Smooth muscle cell (in vitro differentiated cells): ENCODE measurements around the gene NIPAL3. TPM values are rescaled to one million over a fixed set of nuclear protein-coding genes. Genes with fewer than 3 reads are reported as not detected.

Experiments used
- DNase-seq: peaks from one replicate; lab custom pipeline; 2025; ENCODE audit not compliant: unreplicated experiment; lab: John Stamatoyannopoulos, UW
- H2AFZ ChIP-seq: fragments of 200-600 bp; sonication (generic); 2 replicates; pipeline ENCODE4 v1.6.0; 2016; ENCODE audit warnings: antibody characterized with exemption, low read depth, mild to moderate bottlenecking
- H3F3A ChIP-seq: fragments of 200-600 bp; sonication (generic); 2 replicates; pipeline ENCODE4 v1.6.0; 2017; ENCODE audit warnings: antibody characterized with exemption, low read depth
- H3K27ac ChIP-seq: fragments of 200-600 bp; sonication (generic); 2 replicates; pipeline ENCODE4 v1.5.1; 2016; ENCODE audit warnings: low read depth, mild to moderate bottlenecking
- H3K27me3 ChIP-seq: fragments of 200-600 bp; sonication (generic); 2 replicates; pipeline ENCODE4 v1.6.1; 2016; ENCODE audit warnings: low read depth, mild to moderate bottlenecking
- H3K36me3 ChIP-seq: fragments of 200-600 bp; sonication (generic); 2 replicates; pipeline ENCODE4 v1.5.1; 2016; ENCODE audit warnings: low read depth
- H3K4me1 ChIP-seq: fragments of 200-600 bp; sonication (generic); 2 replicates; pipeline ENCODE4 v1.5.1; 2016; ENCODE audit warnings: low read depth
- H3K4me2 ChIP-seq: fragments of 200-600 bp; sonication (generic); 2 replicates; pipeline ENCODE4 v1.6.0; 2016; ENCODE audit warnings: mild to moderate bottlenecking
- H3K4me3 ChIP-seq: fragments of 200-600 bp; sonication (generic); 2 replicates; pipeline ENCODE4 v1.5.1; 2016; ENCODE audit warnings: mild to moderate bottlenecking
- H3K79me2 ChIP-seq: fragments of 200-600 bp; sonication (generic); 2 replicates; pipeline ENCODE4 v1.6.0; 2016; ENCODE audit warnings: low read depth, mild to moderate bottlenecking
- H3K9ac ChIP-seq: fragments of 200-600 bp; sonication (generic); 2 replicates; pipeline ENCODE4 v1.6.0; 2016; ENCODE audit warnings: low read depth
- H3K9me3 ChIP-seq: fragments of 200-600 bp; sonication (generic); replicated peaks from 2 replicates; pipeline ENCODE4 v1.5.1; 2016; ENCODE audit warnings: low read depth
- H4K20me1 ChIP-seq: fragments of 200-600 bp; sonication (generic); 2 replicates; pipeline ENCODE4 v1.6.0; 2016; ENCODE audit warnings: low read depth
- CTCF ChIP-seq: fragments of 200-600 bp; sonication (generic); IDR thresholded peaks from 2 replicates; pipeline ENCODE4 v1.5.1; 2017; ENCODE audit warnings: borderline replicate concordance, mild to moderate bottlenecking, antibody characterized with exemption; ENCODE audit not compliant: insufficient read depth, poor library complexity, severe bottlenecking
- WGBS: methylation state at CpG from one replicate; pipeline ENCODE4 v1.1.7; 2016; ENCODE audit warnings: low lambda C conversion rate; 5-methylcytosine and 5-hydroxymethylcytosine counted together
- polyA plus RNA-seq: library from polyadenylated mRNA; unstranded; fragments of >200 nt; fragmentation: Nextera tagmentation; extraction: Ambion mirVana; gene quantifications from 2 replicates; pipeline ENCODE4 v1.2.1, GENCODE V29; 2016
- total RNA-seq: library from RNA; depleted of rRNA; stranded (reverse); fragments of >200 nt; gene quantifications from 2 replicates; pipeline ENCODE4 v1.2.3, GENCODE V29; 2014

Gene NIPAL3
- total and polyA plus RNA-seq, 2 experiments from 2014 or later = 9.3 to 22.5 TPM

- Histone ChIP-seq H2AFZ (no peak overlapping the region), H3K27ac (no peak overlapping the region), H3K36me3 (no peaks in the 10 kb centered on the region), H3K27me3 (no peaks in the 10 kb centered on the region), H4K20me1 (no peaks in the 10 kb centered on the region), H3K4me1 (no peaks in the 10 kb centered on the region), H3K9me3 (no peaks in the 10 kb centered on the region), H3F3A (no peaks in the 10 kb centered on the region), H3K4me3 (no peak overlapping the region), H3K9ac (no peak overlapping the region), H3K4me2 (no peak overlapping the region), H3K79me2 (no peaks in the 10 kb centered on the region)
- DNase-seq = no peak
- no peak for TF ChIP-seq CTCF
Observed at GRCh38 chr1:24474193-24474592, 58.6 kb downstream of the NIPAL3 start.

GRCh38 chr1:24475700-24476099, 60.1 kb downstream of the NIPAL3 start:
- Histone ChIP-seq H3K27ac (no peak overlapping the region), H4K20me1 (no peaks in the 10 kb centered on the region), H3K4me2 (no peak overlapping the region), H3K4me1 (no peaks in the 10 kb centered on the region), H3K27me3 (no peaks in the 10 kb centered on the region), H3K9ac (no peak overlapping the region), H3K36me3 (no peaks in the 10 kb centered on the region), H3K4me3 (no peak overlapping the region), H2AFZ (no peak overlapping the region), H3K9me3 (no peaks in the 10 kb centered on the region), H3F3A (no peaks in the 10 kb centered on the region), H3K79me2 (no peaks in the 10 kb centered on the region)
- no peak for DNase-seq
- WGBS = 92% methylated on average over 4 of the region's 4 CpGs
- no peak for TF ChIP-seq CTCF

GRCh38 chr1:24476571-24476970, 61.0 kb downstream of the NIPAL3 start:
- no peak for TF ChIP-seq CTCF
- no peaks in the 10 kb centered on the region for H3K79me2 ChIP-seq
- H3K4me2 ChIP-seq = no peak overlapping the region
- no peak overlapping the region for H3K27ac ChIP-seq
- no peaks in the 10 kb centered on the region for H3K27me3 ChIP-seq
- H3K9me3 ChIP-seq = no peaks in the 10 kb centered on the region
- H3K36me3 ChIP-seq = no peaks in the 10 kb centered on the region
- H4K20me1 ChIP-seq = no peaks in the 10 kb centered on the region
- no peak overlapping the region for H2AFZ ChIP-seq
- H3F3A ChIP-seq = no peaks in the 10 kb centered on the region
- H3K4me3 ChIP-seq = no peak overlapping the region
- H3K4me1 ChIP-seq = no peaks in the 10 kb centered on the region
- 86% methylated on average over 2 of the region's 2 CpGs for WGBS
- H3K9ac ChIP-seq = no peak overlapping the region
- DNase-seq = no peak

- no peak overlapping the region for H3K4me2 ChIP-seq
- no peaks in the 10 kb centered on the region for H3K9me3 ChIP-seq
- H4K20me1 ChIP-seq = no peaks in the 10 kb centered on the region
- H3K79me2 ChIP-seq = no peaks in the 10 kb centered on the region
- no peaks in the 10 kb centered on the region for H3F3A ChIP-seq
- no peak overlapping the region for H2AFZ ChIP-seq
- no peaks in the 10 kb centered on the region for H3K36me3 ChIP-seq
- no peak for DNase-seq
- no peak overlapping the region for H3K4me3 ChIP-seq
- no peak for TF ChIP-seq CTCF
- no peak overlapping the region for H3K27ac ChIP-seq
- H3K9ac ChIP-seq = no peak overlapping the region
- WGBS = 89% methylated on average over 4 of the region's 4 CpGs
- no peaks in the 10 kb centered on the region for H3K4me1 ChIP-seq
- no peaks in the 10 kb centered on the region for H3K27me3 ChIP-seq
Observed at GRCh38 chr1:24477309-24477708, 61.7 kb downstream of the NIPAL3 start.
